ENCODE results near the gene PLD1.

Gene PLD1

GRCh38 chr3:171648069-171648468 lies 162.2 kb downstream of the PLD1 start:
- ChIA-PET CTCF (interaction anchor here (0.6 kb wide), 1 partner anchor 679 kb away, joined by 3 read pairs; no protein-coding TSS in a partner anchor), POLR2A (ENCODE audit: low non-redundant PET) (no interaction called here)
- no peak overlapping the region for H3K27ac ChIP-seq
- TF ChIP-seq CTCF (conservative IDR thresholded peaks at IDR 0.05; ENCODE audit: low read depth): no peak
- no peak for DNase-seq (ENCODE audit: low spot score)

- H3K27ac ChIP-seq: no peak overlapping the region
- CTCF ChIA-PET: interaction anchor here (0.6 to 2.9 kb wide), 18 partner anchors 9 to 692 kb away, joined by 3 to 20 read pairs (median 3); no protein-coding TSS in a partner anchor
- POLR2A ChIA-PET (ENCODE audit: low non-redundant PET): no interaction called here
- DNase-seq (ENCODE audit: low spot score): peak; percentile 52
- peak; percentile 83 for TF ChIP-seq CTCF (conservative IDR thresholded peaks at IDR 0.05; ENCODE audit: low read depth)
These were observed 163.7 kb downstream of the PLD1 start for GRCh38 chr3:171646357-171647133.

- CTCF ChIA-PET: interaction anchor here (0.7 to 2.9 kb wide), 4 partner anchors 127 to 199 kb away, joined by 3 to 20 read pairs (median 6); no protein-coding TSS in a partner anchor
- no peak for TF ChIP-seq CTCF (conservative IDR thresholded peaks at IDR 0.05; ENCODE audit: low read depth)
- H3K27ac ChIP-seq: no peak overlapping the region
- no peak for DNase-seq (ENCODE audit: low spot score)
- POLR2A ChIA-PET (ENCODE audit: low non-redundant PET): no interaction called here
These were observed 165.6 kb downstream of the PLD1 start for GRCh38 chr3:171644681-171645080.

GRCh38 chr3:171643681-171644080 lies 166.6 kb downstream of the PLD1 start:
- CTCF ChIA-PET: interaction anchor here (0.6 to 2.2 kb wide), 3 partner anchors 95 to 190 kb away, joined by 3 to 5 read pairs (median 5); no protein-coding TSS in a partner anchor
- no peak for DNase-seq (ENCODE audit: low spot score)
- TF ChIP-seq CTCF (conservative IDR thresholded peaks at IDR 0.05; ENCODE audit: low read depth): no peak
- POLR2A ChIA-PET (ENCODE audit: low non-redundant PET): no interaction called here
- no peak overlapping the region for H3K27ac ChIP-seq

GRCh38 chr3:171643033-171643432 lies 167.2 kb downstream of the PLD1 start:
- CTCF ChIA-PET: interaction anchor here (1.3 to 2.2 kb wide), 2 partner anchors 129 to 191 kb away, joined by 5 read pairs; no protein-coding TSS in a partner anchor
- DNase-seq (ENCODE audit: low spot score): no peak
- no peak overlapping the region for H3K27ac ChIP-seq

More at GRCh38 chr3:171643033-171643432, 167.2 kb downstream of the PLD1 start:
- POLR2A ChIA-PET (ENCODE audit: low non-redundant PET): no interaction called here
- no peak for TF ChIP-seq CTCF (conservative IDR thresholded peaks at IDR 0.05; ENCODE audit: low read depth)

All from RWPE1 (cell line).